Endodermal cell (in vitro differentiated cells): ENCODE results near the gene HS3ST3A1. TPM values are rescaled to one million over a fixed set of nuclear protein-coding genes. Genes with fewer than 3 reads are reported as not detected.

Source experiments
- DNase-seq: peaks from one replicate; pipeline ENCODE4 v3.0.0-alpha.2; 2017
- H3K27ac ChIP-seq: 2 replicates; pipeline ENCODE4 v1.5.1; 2013; ENCODE audit warnings: mild to moderate bottlenecking, low read depth, low read length, moderate library complexity
- H3K27me3 ChIP-seq: 2 replicates; pipeline ENCODE4 v1.6.1; 2013; ENCODE audit warnings: mild to moderate bottlenecking, low read length, moderate library complexity; ENCODE audit not compliant: insufficient read depth, control insufficient read depth, poor library complexity, severe bottlenecking
- H3K36me3 ChIP-seq: 2 replicates; pipeline ENCODE4 v1.7.0; 2013; ENCODE audit warnings: mild to moderate bottlenecking, low read length, moderate library complexity; ENCODE audit not compliant: control insufficient read depth, insufficient read depth
- H3K4me1 ChIP-seq: one replicate; pipeline ENCODE4 v1.7.0; 2013; ENCODE audit warnings: low read length; ENCODE audit not compliant: control insufficient read depth, insufficient read depth
- H3K4me3 ChIP-seq: 2 replicates; pipeline ENCODE4 v1.5.1; 2013; ENCODE audit warnings: mild to moderate bottlenecking, low read length, moderate library complexity
- H3K9ac ChIP-seq: 2 replicates; pipeline ENCODE4 v1.6.1; 2013; ENCODE audit warnings: mild to moderate bottlenecking, low read length, moderate library complexity; ENCODE audit not compliant: poor library complexity, severe bottlenecking; ENCODE audit errors: extremely low read depth
- H3K9me3 ChIP-seq: 2 replicates; pipeline ENCODE4 v1.6.1; 2013; ENCODE audit warnings: mild to moderate bottlenecking, low read length, moderate library complexity; ENCODE audit not compliant: control insufficient read depth
- H3K27ac Mint-ChIP-seq: 2 replicates; pipeline ENCODE4 v1.8.0; 2020; ENCODE audit warnings: mixed read lengths
- H3K27me3 Mint-ChIP-seq: 2 replicates; pipeline ENCODE4 v1.8.0; 2021; ENCODE audit warnings: mild to moderate bottlenecking, mixed read lengths; ENCODE audit not compliant: insufficient read depth
- H3K36me3 Mint-ChIP-seq: 2 replicates; pipeline ENCODE4 v1.8.0; 2020; ENCODE audit warnings: low read depth, mixed read lengths
- H3K4me1 Mint-ChIP-seq: 2 replicates; pipeline ENCODE4 v1.8.0; 2020; ENCODE audit warnings: mixed read lengths
- H3K4me3 Mint-ChIP-seq: 2 replicates; pipeline ENCODE4 v1.8.0; 2020; ENCODE audit warnings: mild to moderate bottlenecking, moderate library complexity, mixed read lengths
- H3K9me3 Mint-ChIP-seq: 2 replicates; pipeline ENCODE4 v1.8.0; 2020; ENCODE audit warnings: mild to moderate bottlenecking, mixed read lengths
- WGBS, 2 experiments: methylation state at CpG; one replicate each; pipeline versions ENCODE4 v1.1.5 to v1.1.7; 2013; ENCODE audit warnings: missing lambda C conversion rate in 2 of 2, mixed read lengths in 1 of 2; ENCODE audit not compliant: insufficient coverage in 1 of 2, insufficient read length in 1 of 2; 5-methylcytosine and 5-hydroxymethylcytosine counted together
- total RNA-seq, 2 donors: library from RNA; stranded (reverse); fragmentation: NEBNext Ultra II Directional in 1 of 2; extraction: Animal tissue kit (Norgen Biotek cat#: 25700) in 1 of 2; gene quantifications; 2 replicates in 1 of 2; 3 replicates in 1 of 2; pipeline ENCODE4 v1.2.1, GENCODE V29; 2021
- TF ChIP-seq, protein P1 (sequence below): fragments of 200-600 bp; sonication (generic); conservative IDR thresholded peaks from 2 replicates; pipeline ENCODE4 v1.5.0; 2021; ENCODE audit warnings: antibody characterized with exemption, mild to moderate bottlenecking

HS3ST3A1 gene
- total RNA-seq, 2 donors from 2014 or later, result 1.9 to 2.4 TPM

DNA sequence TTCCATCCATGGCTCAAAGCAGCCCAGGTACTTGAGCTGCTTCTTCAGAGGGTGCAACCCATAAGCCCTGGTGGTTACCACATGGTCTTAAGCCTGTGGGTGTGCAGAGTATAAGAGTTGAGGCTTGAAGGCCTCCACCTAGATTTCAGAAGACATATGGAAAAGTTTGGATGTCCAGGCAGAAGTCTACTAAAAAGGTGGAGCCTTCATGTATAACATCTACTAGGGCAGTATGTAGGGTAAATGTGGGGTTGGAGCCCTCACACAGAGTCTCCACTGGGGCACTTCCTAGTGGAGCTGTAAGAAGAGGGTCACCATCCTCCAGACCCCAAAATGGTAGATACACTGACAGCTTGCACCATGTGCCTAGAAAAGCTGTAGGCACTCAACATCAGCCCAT, 120.9 kb downstream of the HS3ST3A1 start:
- Histone ChIP-seq H3K27me3 (no peaks in the 10 kb centered on the region), H3K36me3 (no peaks in the 10 kb centered on the region), H3K27ac (no peak overlapping the region), H3K9me3 (peaks cover 43% of the 10 kb centered on the region), H3K4me1 (peaks cover 10% of the 10 kb centered on the region), H3K4me3 (peak overlapping the region; percentile 43), H3K9ac (no peak overlapping the region)
- Mint-ChIP-seq H3K36me3 (peaks cover 4% of the 10 kb centered on the region), H3K9me3 (peaks cover 25% of the 10 kb centered on the region), H3K27ac (no peak overlapping the region), H3K4me3 (no peak overlapping the region), H3K27me3 (no peaks in the 10 kb centered on the region), H3K4me1 (peaks cover 10% of the 10 kb centered on the region)
- TF ChIP-seq, protein P1, sequence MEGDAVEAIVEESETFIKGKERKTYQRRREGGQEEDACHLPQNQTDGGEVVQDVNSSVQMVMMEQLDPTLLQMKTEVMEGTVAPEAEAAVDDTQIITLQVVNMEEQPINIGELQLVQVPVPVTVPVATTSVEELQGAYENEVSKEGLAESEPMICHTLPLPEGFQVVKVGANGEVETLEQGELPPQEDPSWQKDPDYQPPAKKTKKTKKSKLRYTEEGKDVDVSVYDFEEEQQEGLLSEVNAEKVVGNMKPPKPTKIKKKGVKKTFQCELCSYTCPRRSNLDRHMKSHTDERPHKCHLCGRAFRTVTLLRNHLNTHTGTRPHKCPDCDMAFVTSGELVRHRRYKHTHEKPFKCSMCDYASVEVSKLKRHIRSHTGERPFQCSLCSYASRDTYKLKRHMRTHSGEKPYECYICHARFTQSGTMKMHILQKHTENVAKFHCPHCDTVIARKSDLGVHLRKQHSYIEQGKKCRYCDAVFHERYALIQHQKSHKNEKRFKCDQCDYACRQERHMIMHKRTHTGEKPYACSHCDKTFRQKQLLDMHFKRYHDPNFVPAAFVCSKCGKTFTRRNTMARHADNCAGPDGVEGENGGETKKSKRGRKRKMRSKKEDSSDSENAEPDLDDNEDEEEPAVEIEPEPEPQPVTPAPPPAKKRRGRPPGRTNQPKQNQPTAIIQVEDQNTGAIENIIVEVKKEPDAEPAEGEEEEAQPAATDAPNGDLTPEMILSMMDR, result no peak
- no peak for DNase-seq

DNA sequence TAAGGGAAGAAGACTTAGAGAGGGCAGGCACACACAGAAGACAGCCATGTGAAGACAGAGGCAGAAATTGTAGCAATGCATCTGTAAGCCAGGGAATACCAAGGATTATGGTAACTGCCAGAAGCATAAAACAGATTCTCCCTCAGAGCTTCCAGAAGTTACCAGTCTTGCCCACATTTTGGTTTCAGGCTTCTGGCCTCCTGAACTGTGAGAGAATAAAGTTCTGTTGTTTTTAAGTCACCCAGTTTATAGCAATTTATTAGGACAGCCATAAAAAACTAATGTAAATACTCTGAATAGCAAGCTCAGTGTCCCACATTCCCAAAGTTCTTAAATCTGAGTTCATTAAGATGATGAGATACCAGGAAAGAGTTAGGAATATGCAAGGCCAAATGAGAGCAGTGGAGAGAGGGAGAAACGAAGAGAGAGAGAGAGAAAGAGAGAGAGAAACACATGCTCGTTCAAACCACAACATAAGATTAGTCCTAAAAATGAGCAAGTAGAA, 123.4 kb downstream of the HS3ST3A1 start:
- Histone ChIP-seq H3K4me3 (no peak overlapping the region), H3K36me3 (no peaks in the 10 kb centered on the region), H3K4me1 (peaks cover 10% of the 10 kb centered on the region), H3K27ac (no peak overlapping the region), H3K9me3 (peaks cover 32% of the 10 kb centered on the region), H3K27me3 (no peaks in the 10 kb centered on the region), H3K9ac (no peak overlapping the region)
- H3K4me3 Mint-ChIP-seq, result no peak overlapping the region
- H3K4me1 Mint-ChIP-seq, result peaks cover 10% of the 10 kb centered on the region
- peaks cover 4% of the 10 kb centered on the region for H3K36me3 Mint-ChIP-seq
- H3K27ac Mint-ChIP-seq, result no peak overlapping the region
- H3K27me3 Mint-ChIP-seq, result peaks cover 2% of the 10 kb centered on the region
- WGBS, 2 experiments, result 100% methylated on average over 1 of the region's 2 CpGs; no CpG with 5 or more reads in 1 of the 2 experiments
- TF ChIP-seq, protein P1, result no peak
- peaks cover 23% of the 10 kb centered on the region for H3K9me3 Mint-ChIP-seq
- DNase-seq, result no peak

DNA sequence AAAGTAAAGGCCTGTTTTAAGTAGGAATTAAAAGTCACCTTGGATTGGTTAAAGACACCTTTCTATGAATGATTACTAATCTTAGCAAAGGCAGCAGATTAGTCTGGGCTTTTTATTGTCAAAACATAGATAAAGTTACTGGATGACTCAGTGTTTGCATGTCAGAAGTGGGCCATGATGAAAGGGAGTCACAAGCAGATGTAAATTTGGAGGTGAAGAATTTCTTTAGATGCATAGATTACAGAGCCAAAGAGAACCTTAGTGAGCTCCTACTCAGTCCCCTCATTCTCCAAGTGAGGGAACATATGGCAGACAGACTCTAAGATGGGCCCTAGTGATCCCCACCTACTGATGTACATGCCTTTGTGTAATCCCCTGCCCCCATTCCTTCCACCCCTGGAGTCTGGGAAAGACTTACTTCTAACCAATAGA, 124.5 kb downstream of the HS3ST3A1 start:
- no peak for DNase-seq
- no peak overlapping the region for H3K27ac ChIP-seq

More for the DNA sequence above, 124.5 kb downstream of the HS3ST3A1 start:
- Histone ChIP-seq H3K4me3 (no peak overlapping the region), H3K36me3 (no peaks in the 10 kb centered on the region), H3K27me3 (no peaks in the 10 kb centered on the region), H3K9ac (no peak overlapping the region), H3K4me1 (peaks cover 10% of the 10 kb centered on the region), H3K9me3 (peaks cover 22% of the 10 kb centered on the region)
- Mint-ChIP-seq H3K4me1 (peaks cover 10% of the 10 kb centered on the region), H3K27ac (no peak overlapping the region), H3K27me3 (peaks cover 2% of the 10 kb centered on the region), H3K4me3 (no peak overlapping the region), H3K9me3 (peaks cover 23% of the 10 kb centered on the region), H3K36me3 (peaks cover 4% of the 10 kb centered on the region)
- TF ChIP-seq, protein P1, result no peak
